ENCODE measurements around the gene NSMF. TPM values are rescaled to one million over a fixed set of nuclear protein-coding genes. Genes with fewer than 3 reads are reported as not detected.

NSMF gene, protein sequence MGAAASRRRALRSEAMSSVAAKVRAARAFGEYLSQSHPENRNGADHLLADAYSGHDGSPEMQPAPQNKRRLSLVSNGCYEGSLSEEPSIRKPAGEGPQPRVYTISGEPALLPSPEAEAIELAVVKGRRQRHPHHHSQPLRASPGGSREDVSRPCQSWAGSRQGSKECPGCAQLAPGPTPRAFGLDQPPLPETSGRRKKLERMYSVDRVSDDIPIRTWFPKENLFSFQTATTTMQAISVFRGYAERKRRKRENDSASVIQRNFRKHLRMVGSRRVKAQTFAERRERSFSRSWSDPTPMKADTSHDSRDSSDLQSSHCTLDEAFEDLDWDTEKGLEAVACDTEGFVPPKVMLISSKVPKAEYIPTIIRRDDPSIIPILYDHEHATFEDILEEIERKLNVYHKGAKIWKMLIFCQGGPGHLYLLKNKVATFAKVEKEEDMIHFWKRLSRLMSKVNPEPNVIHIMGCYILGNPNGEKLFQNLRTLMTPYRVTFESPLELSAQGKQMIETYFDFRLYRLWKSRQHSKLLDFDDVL
- polyA plus RNA-seq: 10 to 100 TPM; 25.4 to 76.9 (median 45.6) TPM
- long read RNA-seq, donor 1, transcript NSMF-201 (15 exons, 2,981 nt): major isoform, 5 of 6 reads
- long read RNA-seq, donor 1, partial matches to known transcripts: 0 of 6 reads
- long read RNA-seq, donor 1, other reads (novel, unspliced or antisense): 0 of 6 reads
- long read RNA-seq, donor 2, partial matches to known transcripts: 0 of 2 reads
- long read RNA-seq, donor 2, other reads (novel, unspliced or antisense): 0 of 2 reads
- long read RNA-seq, donor 3, partial matches to known transcripts: 0 of 1 reads
- long read RNA-seq, donor 3, other reads (novel, unspliced or antisense): 0 of 1 reads
- long read RNA-seq, donor 4: 0 reads
- long read RNA-seq, donor 5, partial matches to known transcripts: 0 of 1 reads
- long read RNA-seq, donor 5, other reads (novel, unspliced or antisense): 0 of 1 reads
- long read RNA-seq, donor 6, partial matches to known transcripts: 0 of 1 reads
- long read RNA-seq, donor 6, other reads (novel, unspliced or antisense): 0 of 1 reads
- long read RNA-seq, donor 7: 0 reads
- long read RNA-seq, donor 8, partial matches to known transcripts: 0 of 1 reads
- long read RNA-seq, donor 8, other reads (novel, unspliced or antisense): 0 of 1 reads
- long read RNA-seq, donor 9, partial matches to known transcripts: 0 of 1 reads
- long read RNA-seq, donor 9, other reads (novel, unspliced or antisense): 0 of 1 reads
- long read RNA-seq, donor 10, partial matches to known transcripts: 0 of 7 reads
- long read RNA-seq, donor 10, other reads (novel, unspliced or antisense): 0 of 7 reads

DNA sequence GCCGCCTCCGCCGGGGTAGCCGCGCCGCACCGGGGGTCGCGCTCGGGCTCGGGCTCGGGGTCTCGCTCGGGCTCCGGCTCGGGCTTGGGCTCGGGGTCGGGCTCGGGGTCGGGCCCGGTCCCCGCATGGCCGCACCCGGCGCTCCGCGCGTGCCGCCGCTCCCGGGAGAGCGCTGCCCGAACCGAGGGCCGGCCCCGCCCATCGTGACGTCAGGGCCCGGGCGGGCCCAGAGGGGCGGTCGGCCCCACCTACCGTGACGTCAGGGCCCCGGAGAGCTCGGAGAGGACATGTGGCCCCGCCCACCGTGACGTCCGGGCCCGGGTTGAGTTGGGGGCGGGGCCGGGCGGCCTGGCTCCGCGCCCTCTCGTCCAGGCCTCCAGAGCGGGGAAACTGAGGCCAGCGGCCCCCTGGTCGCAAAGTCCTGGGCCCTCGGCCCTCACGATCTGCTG lies at the start of gene NSMF:
TSS of gene NSMF (minus strand) at position 183 of the 449 bp plus-strand sequence. CDS start 232 bp downstream, outside the sequence.
- Histone ChIP-seq H3K4me1 (ENCODE audit: control insufficient read depth in 3 of 3, insufficient read depth in 2 of 3, low read depth in 1 of 3, low read length in 2 of 3) (peaks cover 5 to 39% (median 7%) of the 10 kb centered on the region in 3 donors), H3K4me3 (ENCODE audit: low read depth in 1 of 3, low read length in 3 of 3) (peak within 1 kb of the TSS; percentile 39 to 75 (median 55)), H3K9me3 (ENCODE audit: control insufficient read depth in 2 of 2, insufficient read depth in 1 of 2, low read depth in 1 of 2, low read length in 1 of 2) (no peaks in the 10 kb centered on the region), H3K36me3 (ENCODE audit: control insufficient read depth in 3 of 3, insufficient read depth in 2 of 3, low read depth in 1 of 3, low read length in 3 of 3) (peaks cover 0 to 36% (median 0%) of the 10 kb centered on the region in 3 donors), H3K27me3 (ENCODE audit: control insufficient read depth in 3 of 3, insufficient read depth in 3 of 3, low read length in 3 of 3) (peaks cover 0 to 5% (median 0%) of the 10 kb centered on the region in 3 donors), H3K27ac (ENCODE audit: low read depth in 1 of 3, low read length in 2 of 3) (peak within 1 kb of the TSS; percentile 61 to 80 (median 67))
- no peak for FAIRE-seq
- WGBS, 3 donors: 0 to 1% (median 1%) methylated on average over 28 to 62 of the region's 62 CpGs
- DNase-seq: peak; percentile 94 to 97

DNA sequence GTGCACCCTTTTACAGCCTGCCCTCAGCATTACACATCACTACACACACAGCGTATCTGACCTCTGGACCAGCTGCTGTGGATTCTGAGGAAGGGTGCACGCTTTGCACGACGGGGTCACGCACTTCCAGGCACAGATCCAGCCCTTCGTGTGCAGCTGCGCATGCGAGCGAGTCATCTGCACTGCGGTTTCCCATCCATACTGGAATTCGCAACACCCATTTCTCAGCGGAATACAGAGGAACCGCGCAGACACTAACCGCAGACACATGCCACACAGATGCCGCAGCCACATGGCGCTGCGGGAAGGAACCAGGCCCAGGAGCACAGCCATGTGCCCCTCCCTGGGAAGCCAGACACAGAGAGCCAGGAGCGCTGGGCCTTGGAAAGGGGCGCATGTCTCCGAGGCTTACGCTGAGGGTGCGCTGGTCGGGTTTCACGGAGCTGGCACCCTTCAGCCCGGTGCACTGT lies 47.6 kb upstream of the NSMF start:
- Histone ChIP-seq H3K27me3 (ENCODE audit: control insufficient read depth in 3 of 3, insufficient read depth in 3 of 3, low read length in 3 of 3) (no peaks in the 10 kb centered on the region), H3K9me3 (ENCODE audit: control insufficient read depth in 2 of 2, insufficient read depth in 1 of 2, low read depth in 1 of 2, low read length in 1 of 2) (peaks cover 0 to 15% of the 10 kb centered on the region in 2 donors), H3K4me3 (ENCODE audit: low read depth in 1 of 3, low read length in 3 of 3) (no peak overlapping the region), H3K36me3 (ENCODE audit: control insufficient read depth in 3 of 3, insufficient read depth in 2 of 3, low read depth in 1 of 3, low read length in 3 of 3) (no peaks in the 10 kb centered on the region), H3K27ac (ENCODE audit: low read depth in 1 of 3, low read length in 2 of 3) (no peak overlapping the region), H3K4me1 (ENCODE audit: control insufficient read depth in 3 of 3, insufficient read depth in 2 of 3, low read depth in 1 of 3, low read length in 2 of 3) (no peaks in the 10 kb centered on the region)
- DNase-seq (no peak), FAIRE-seq (no peak)
- 82 to 87% (median 83%) methylated on average over 26 of the region's 26 CpGs for WGBS, 3 donors

DNA sequence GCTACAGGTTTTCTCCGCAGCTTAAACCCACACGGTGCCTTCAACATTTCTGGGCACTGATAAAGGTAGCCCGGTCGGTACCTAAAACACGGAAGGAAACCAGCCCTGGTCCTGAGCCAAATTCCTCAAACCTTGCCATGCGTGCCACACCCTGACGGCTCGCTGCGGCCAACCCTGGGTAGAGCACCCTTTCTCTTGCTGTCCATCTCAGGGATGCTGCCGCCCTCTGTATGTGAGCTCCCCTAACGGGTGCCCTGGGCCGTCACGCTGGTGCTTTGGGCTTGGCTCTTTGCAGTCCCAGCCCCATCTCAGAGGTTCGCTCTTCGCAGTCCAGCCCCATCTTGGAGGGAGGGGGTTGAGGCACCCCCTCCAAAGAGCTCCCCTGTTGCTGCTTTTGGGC lies 47.1 kb upstream of the NSMF start:
- WGBS, 3 donors: 66 to 90% (median 77%) methylated on average over 15 of the region's 15 CpGs
- H3K27me3 ChIP-seq (ENCODE audit: control insufficient read depth in 3 of 3, insufficient read depth in 3 of 3, low read length in 3 of 3): no peaks in the 10 kb centered on the region
- no peak for FAIRE-seq
- H3K36me3 ChIP-seq (ENCODE audit: control insufficient read depth in 3 of 3, insufficient read depth in 2 of 3, low read depth in 1 of 3, low read length in 3 of 3): no peaks in the 10 kb centered on the region
- H3K4me1 ChIP-seq (ENCODE audit: control insufficient read depth in 3 of 3, insufficient read depth in 2 of 3, low read depth in 1 of 3, low read length in 2 of 3): no peaks in the 10 kb centered on the region
- peaks cover 0 to 13% of the 10 kb centered on the region in 2 donors for H3K9me3 ChIP-seq (ENCODE audit: control insufficient read depth in 2 of 2, insufficient read depth in 1 of 2, low read depth in 1 of 2, low read length in 1 of 2)
- DNase-seq: no peak
- H3K27ac ChIP-seq (ENCODE audit: low read depth in 1 of 3, low read length in 2 of 3): no peak overlapping the region
- H3K4me3 ChIP-seq (ENCODE audit: low read depth in 1 of 3, low read length in 3 of 3): no peak overlapping the region

DNA sequence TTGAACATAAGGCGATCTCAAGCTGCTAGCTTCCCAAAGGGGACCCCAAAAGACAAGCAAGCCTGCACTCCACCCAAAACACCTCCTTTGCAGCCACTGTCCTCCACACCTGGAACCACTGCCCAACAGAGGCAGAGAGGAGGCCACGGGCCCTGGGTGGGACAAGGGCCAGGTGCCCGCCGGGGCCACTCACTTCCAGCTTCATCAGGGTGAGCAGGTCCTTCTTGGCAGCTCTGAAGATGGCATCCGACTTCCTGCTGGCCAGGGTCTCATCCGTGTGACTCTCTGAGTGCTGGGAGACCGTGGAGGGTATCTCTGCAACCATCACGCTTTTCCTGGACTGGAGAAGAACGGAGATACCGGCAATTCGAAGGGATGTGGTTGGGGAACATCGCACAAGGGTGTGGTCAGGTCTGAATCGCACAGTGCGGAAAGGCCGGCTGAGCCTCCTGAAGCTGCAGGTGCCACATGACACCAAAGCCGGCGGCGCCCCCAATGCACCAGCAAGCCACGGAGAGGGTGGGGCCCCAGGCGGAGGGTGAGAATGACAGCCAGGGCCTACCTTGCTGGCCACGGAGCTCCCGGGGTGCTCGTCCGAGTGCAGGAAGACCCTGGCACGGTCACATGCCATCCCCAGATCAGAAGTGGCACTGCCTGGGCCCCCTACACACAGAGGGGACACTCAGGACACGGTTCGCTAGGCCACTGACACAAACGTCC lies 46.4 kb upstream of the NSMF start:
- 90 to 94% (median 92%) methylated on average over 28 of the region's 28 CpGs for WGBS, 3 donors
- no peaks in the 10 kb centered on the region for H3K4me1 ChIP-seq (ENCODE audit: control insufficient read depth in 3 of 3, insufficient read depth in 2 of 3, low read depth in 1 of 3, low read length in 2 of 3)

DNA sequence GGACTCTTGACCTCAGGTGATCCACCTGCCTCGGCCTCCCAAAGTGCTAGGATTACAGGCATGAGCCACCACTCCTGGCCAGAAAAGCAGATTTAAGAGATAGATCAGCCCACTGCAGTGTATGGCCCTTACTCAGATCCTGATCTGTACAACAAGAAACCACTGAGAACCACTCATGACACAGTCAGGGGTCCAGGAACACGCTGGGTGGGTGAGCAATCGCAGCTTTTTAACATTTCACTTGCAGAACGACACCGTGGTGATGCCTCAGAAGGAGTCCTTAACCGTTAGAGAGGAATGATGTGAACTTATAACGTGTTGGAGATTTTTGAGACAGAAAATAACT lies 45.3 kb upstream of the NSMF start:
- DNase-seq (no peak), FAIRE-seq (no peak)
- Histone ChIP-seq H3K4me1 (ENCODE audit: control insufficient read depth in 3 of 3, insufficient read depth in 2 of 3, low read depth in 1 of 3, low read length in 2 of 3) (no peaks in the 10 kb centered on the region), H3K36me3 (ENCODE audit: control insufficient read depth in 3 of 3, insufficient read depth in 2 of 3, low read depth in 1 of 3, low read length in 3 of 3) (peaks cover 0 to 6% (median 0%) of the 10 kb centered on the region in 3 donors), H3K9me3 (ENCODE audit: control insufficient read depth in 2 of 2, insufficient read depth in 1 of 2, low read depth in 1 of 2, low read length in 1 of 2) (peaks cover 0 to 9% of the 10 kb centered on the region in 2 donors), H3K27me3 (ENCODE audit: control insufficient read depth in 3 of 3, insufficient read depth in 3 of 3, low read length in 3 of 3) (no peaks in the 10 kb centered on the region), H3K27ac (ENCODE audit: low read depth in 1 of 3, low read length in 2 of 3) (no peak overlapping the region), H3K4me3 (ENCODE audit: low read depth in 1 of 3, low read length in 3 of 3) (no peak overlapping the region)
- 88 to 90% (median 89%) methylated on average over 7 of the region's 7 CpGs for WGBS, 3 donors

More for the DNA sequence above, 46.4 kb upstream of the NSMF start:
- Histone ChIP-seq H3K36me3 (ENCODE audit: control insufficient read depth in 3 of 3, insufficient read depth in 2 of 3, low read depth in 1 of 3, low read length in 3 of 3) (peaks cover 0 to 2% (median 0%) of the 10 kb centered on the region in 3 donors), H3K27me3 (ENCODE audit: control insufficient read depth in 3 of 3, insufficient read depth in 3 of 3, low read length in 3 of 3) (no peaks in the 10 kb centered on the region), H3K4me3 (ENCODE audit: low read depth in 1 of 3, low read length in 3 of 3) (no peak overlapping the region), H3K27ac (ENCODE audit: low read depth in 1 of 3, low read length in 2 of 3) (no peak overlapping the region), H3K9me3 (ENCODE audit: control insufficient read depth in 2 of 2, insufficient read depth in 1 of 2, low read depth in 1 of 2, low read length in 1 of 2) (peaks cover 0 to 9% of the 10 kb centered on the region in 2 donors)
- FAIRE-seq (no peak), DNase-seq (no peak)

DNA sequence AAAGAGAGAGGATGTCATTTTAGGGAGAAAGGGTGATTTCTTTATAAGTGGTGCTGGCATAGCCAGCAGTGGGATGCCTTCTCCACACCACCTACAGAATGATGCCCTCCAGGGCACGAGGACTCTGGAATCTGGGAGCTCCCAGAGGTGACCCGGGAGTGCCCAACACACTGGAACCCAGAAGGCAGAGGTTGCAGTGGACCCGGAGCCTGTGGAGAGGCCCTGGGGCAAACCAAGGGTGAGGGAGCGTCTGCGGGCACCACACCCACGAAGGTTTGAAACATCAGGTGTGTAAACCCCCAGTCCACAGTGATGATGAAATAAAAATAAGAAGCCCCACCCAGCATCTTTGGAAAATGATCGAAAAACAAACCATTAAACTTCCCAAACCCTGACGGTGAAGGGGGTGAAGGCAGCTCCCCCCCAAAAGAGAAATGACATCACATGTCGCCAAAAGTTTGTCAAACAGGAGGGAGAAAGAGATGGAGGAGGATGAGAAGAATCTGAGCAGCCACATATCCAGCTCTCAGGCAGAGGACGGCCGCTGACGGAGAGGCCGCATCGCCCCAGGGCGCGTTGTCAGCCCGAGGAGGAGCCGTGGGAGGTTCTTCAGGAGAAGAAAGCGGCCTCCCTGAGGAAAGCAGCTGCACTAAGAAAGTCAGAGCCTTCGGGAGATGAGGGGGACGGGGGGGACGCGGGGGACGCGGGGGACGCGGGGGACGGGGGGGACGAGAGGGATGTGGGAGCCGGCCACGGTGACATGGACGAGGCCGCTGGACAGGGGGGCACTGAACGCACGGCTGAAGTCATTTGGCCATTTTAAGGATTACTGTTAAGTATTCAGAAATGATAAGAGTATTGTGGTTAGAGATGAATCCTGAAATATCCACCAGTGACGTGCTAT lies 43.1 kb upstream of the NSMF start:
- peaks cover 0 to 6% (median 0%) of the 10 kb centered on the region in 3 donors for H3K36me3 ChIP-seq (ENCODE audit: control insufficient read depth in 3 of 3, insufficient read depth in 2 of 3, low read depth in 1 of 3, low read length in 3 of 3)
- peaks cover 0 to 3% of the 10 kb centered on the region in 2 donors for H3K9me3 ChIP-seq (ENCODE audit: control insufficient read depth in 2 of 2, insufficient read depth in 1 of 2, low read depth in 1 of 2, low read length in 1 of 2)
- no peak overlapping the region for H3K27ac ChIP-seq (ENCODE audit: low read depth in 1 of 3, low read length in 2 of 3)
- no peak for DNase-seq
- no peaks in the 10 kb centered on the region for H3K27me3 ChIP-seq (ENCODE audit: control insufficient read depth in 3 of 3, insufficient read depth in 3 of 3, low read length in 3 of 3)
- no peaks in the 10 kb centered on the region for H3K4me1 ChIP-seq (ENCODE audit: control insufficient read depth in 3 of 3, insufficient read depth in 2 of 3, low read depth in 1 of 3, low read length in 2 of 3)
- H3K4me3 ChIP-seq (ENCODE audit: low read depth in 1 of 3, low read length in 3 of 3): no peak overlapping the region
- 64 to 81% (median 64%) methylated on average over 29 to 36 of the region's 36 CpGs for WGBS, 3 donors
- no peak for FAIRE-seq

DNA sequence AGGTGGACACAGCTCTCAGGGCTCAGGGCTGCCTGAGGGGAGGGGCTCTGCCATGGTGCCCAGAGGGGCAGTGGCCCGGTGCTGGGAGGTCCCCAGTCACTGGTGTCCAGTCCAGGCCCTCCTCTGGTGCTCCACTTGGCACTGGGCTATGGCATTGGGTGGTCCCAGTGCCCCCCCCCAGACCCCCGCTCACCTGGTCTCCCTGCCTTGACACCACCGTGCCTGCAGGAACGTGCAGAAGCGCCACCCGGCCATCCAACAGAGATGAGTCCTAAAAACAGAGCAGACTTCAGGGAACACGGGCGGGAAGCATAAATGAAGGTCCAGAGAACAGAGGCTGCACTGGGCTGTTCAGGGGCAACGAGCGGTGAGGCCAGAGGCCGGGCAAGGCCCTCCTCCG lies 42.3 kb upstream of the NSMF start:
- whole genome bisulfite sequencing, 3 donors: 84 to 93% (median 85%) methylated on average over 12 of the region's 12 CpGs
- Histone ChIP-seq H3K36me3 (ENCODE audit: control insufficient read depth in 3 of 3, insufficient read depth in 2 of 3, low read depth in 1 of 3, low read length in 3 of 3) (peaks cover 0 to 6% (median 0%) of the 10 kb centered on the region in 3 donors), H3K9me3 (ENCODE audit: control insufficient read depth in 2 of 2, insufficient read depth in 1 of 2, low read depth in 1 of 2, low read length in 1 of 2) (peaks cover 0 to 3% of the 10 kb centered on the region in 2 donors), H3K4me3 (ENCODE audit: low read depth in 1 of 3, low read length in 3 of 3) (no peak overlapping the region), H3K27me3 (ENCODE audit: control insufficient read depth in 3 of 3, insufficient read depth in 3 of 3, low read length in 3 of 3) (no peaks in the 10 kb centered on the region), H3K27ac (ENCODE audit: low read depth in 1 of 3, low read length in 2 of 3) (no peak overlapping the region), H3K4me1 (ENCODE audit: control insufficient read depth in 3 of 3, insufficient read depth in 2 of 3, low read depth in 1 of 3, low read length in 2 of 3) (no peaks in the 10 kb centered on the region)
- DNase-seq (no peak), FAIRE-seq (no peak)

Data from small intestine (tissue), 16 donors.